GM12878 (cell line): ENCODE measurements around the gene ARHGAP26. TPM values are rescaled to one million over a fixed set of nuclear protein-coding genes. Genes with fewer than 3 reads are reported as not detected.

Source experiments
- ATAC-seq: fragments of 200-7000 bp; cut with Tn5 transposase; 3 replicates; pipeline ENCODE4 v1.9.1; 2020; ENCODE audit warnings: mild to moderate bottlenecking, moderate library complexity
- BruUV-seq: library from RNA; stranded (reverse); fragments of 400-500 nt; replicated peaks from 2 replicates; lab custom pipeline; 2021; lab: Mats Ljungman, UMichigan
- CTCF ChIA-PET: fragments of 300-600 bp; sonication (Branson Sonifier 250); formaldehyde crosslinking; extraction: SDS; loops from one replicate; lab custom pipeline; 2021; ENCODE audit warnings: inconsistent platforms; lab: Yijun Ruan, JAX
- POLR2A ChIA-PET: fragments of 350-600 bp; formaldehyde crosslinking; extraction: SDS; loops from one replicate; lab custom pipeline; 2021; ENCODE audit warnings: inconsistent platforms; lab: Charles Lee
- RAD21 ChIA-PET: fragments of 300-600 bp; sonication (Branson Sonifier 250); formaldehyde crosslinking; loops from one replicate; lab custom pipeline; 2023; ENCODE audit warnings: antibody characterized with exemption; ENCODE audit not compliant: unreplicated experiment; lab: Charles Lee
- SMC1A ChIA-PET: fragments of 300-600 bp; sonication (Branson Sonifier 250); formaldehyde crosslinking; loops from one replicate; lab custom pipeline; 2023; ENCODE audit not compliant: unreplicated experiment, uncharacterized antibody; lab: Charles Lee
- DNase-seq: peaks from one replicate; pipeline ENCODE4 v3.0.0-alpha.2; 2011; ENCODE audit warnings: low read depth, low spot score
- FAIRE-seq: peaks from 3 replicates; lab custom pipeline; 2011; peaks lifted over from hg19 to GRCh38; lab: Jason Lieb, UNC
- H2AFZ ChIP-seq: 2 replicates; pipeline ENCODE4 v1.6.0; 2011; ENCODE audit warnings: low read depth, low read length, control low read depth; ENCODE audit not compliant: control insufficient read depth
- H3K27ac ChIP-seq: 2 replicates; pipeline ENCODE4 v1.5.1; 2011; ENCODE audit warnings: control low read depth; ENCODE audit not compliant: control insufficient read depth, insufficient read depth
- H3K27me3 ChIP-seq, 2 experiments: replicated peaks in 1 of 2; 2 replicates each; pipeline versions ENCODE4 v1.6.0 to v1.6.1; 2011; ENCODE audit warnings: low read length in 1 of 2; ENCODE audit not compliant: control insufficient read depth in 2 of 2, insufficient read depth in 2 of 2
- H3K36me3 ChIP-seq, 2 experiments: 2 replicates each; pipeline ENCODE4 v1.5.1; 2011; ENCODE audit warnings: low read length in 1 of 2; ENCODE audit not compliant: control insufficient read depth in 2 of 2, insufficient read depth in 2 of 2
- H3K4me1 ChIP-seq: 2 replicates; pipeline ENCODE4 v1.6.1; 2011; ENCODE audit warnings: mild to moderate bottlenecking, low read length, moderate library complexity, mixed read lengths; ENCODE audit not compliant: control insufficient read depth, insufficient read depth
- H3K4me2 ChIP-seq: 2 replicates; pipeline ENCODE4 v1.6.0; 2011; ENCODE audit warnings: control low read depth; ENCODE audit not compliant: control insufficient read depth, insufficient read depth
- H3K4me3 ChIP-seq: fragments of 200-600 bp; sonication (generic); 2 replicates; pipeline ENCODE4 v1.5.1; 2016
- H3K79me2 ChIP-seq: 2 replicates; pipeline ENCODE4 v1.6.0; 2011; ENCODE audit warnings: low read length; ENCODE audit not compliant: control insufficient read depth, insufficient read depth
- H3K9ac ChIP-seq: 2 replicates; pipeline ENCODE4 v1.8.0; 2011; ENCODE audit warnings: low read length, control low read depth, mixed read lengths; ENCODE audit not compliant: control insufficient read depth, insufficient read depth
- H3K9me3 ChIP-seq: replicated peaks from 3 replicates; pipeline ENCODE4 v1.5.1; 2011; ENCODE audit warnings: mild to moderate bottlenecking, low read length; ENCODE audit not compliant: control insufficient read depth, insufficient read depth
- H4K20me1 ChIP-seq: 2 replicates; pipeline ENCODE4 v1.6.0; 2011; ENCODE audit not compliant: control insufficient read depth, insufficient read depth
- BACH1 ChIP-seq: fragments of 450-650 bp; IDR thresholded peaks from 2 replicates; pipeline ENCODE4 v1.6.1; 2017; ENCODE audit warnings: mild to moderate bottlenecking, borderline replicate concordance
- BCL11A ChIP-seq: IDR thresholded peaks from 2 replicates; pipeline ENCODE4 v1.6.1; 2011; ENCODE audit warnings: low read depth, low read length
- BCL3 ChIP-seq: IDR thresholded peaks from 2 replicates; pipeline ENCODE4 v1.6.1; 2011; ENCODE audit warnings: borderline replicate concordance, low read depth, mild to moderate bottlenecking, moderate library complexity, low read length; ENCODE audit not compliant: insufficient read depth, poor library complexity, severe bottlenecking
- CEBPZ ChIP-seq: fragments of 150-350 bp; IDR thresholded peaks from 2 replicates; pipeline ENCODE4 v1.6.1; 2016; ENCODE audit warnings: low read depth, low read length
- EED ChIP-seq: sonication (generic); IDR thresholded peaks from 2 replicates; pipeline ENCODE4 v1.6.1; 2016; ENCODE audit warnings: antibody characterized with exemption, low read depth
- FOS ChIP-seq: IDR thresholded peaks from 3 replicates; pipeline ENCODE4 v1.6.1; 2011; ENCODE audit warnings: borderline replicate concordance; ENCODE audit not compliant: insufficient read length; ENCODE audit errors: extremely low read depth
- ZBED1 ChIP-seq: IDR thresholded peaks from 2 replicates; pipeline ENCODE4 v1.6.1; 2016; ENCODE audit warnings: borderline replicate concordance
- ZNF274 ChIP-seq: IDR thresholded peaks from one replicate; pipeline ENCODE4 v1.8.0; 2011; ENCODE audit not compliant: insufficient read length, insufficient read depth
- WGBS: methylation state at CpG from one replicate; pipeline ENCODE4 v1.1.6; 2016; ENCODE audit warnings: low lambda C conversion rate; ENCODE audit not compliant: insufficient replicate concordance, insufficient coverage; ENCODE audit errors: missing lambda C conversion rate; 5-methylcytosine and 5-hydroxymethylcytosine counted together
- in situ Hi-C: fragments of 300-500 bp; cut with MboI; formaldehyde crosslinking; loops from 9 replicates; pipeline ENCODE4 v1.14.3; 2018; ENCODE audit warnings: mixed read lengths
- intact Hi-C: fragments of 100-400 bp; cut with micrococcal nuclease; formaldehyde crosslinking; loops from one replicate; pipeline ENCODE4 v1.14.2; 2022; ENCODE audit not compliant: unreplicated experiment
- polyA plus RNA-seq, 11 experiments: library from polyadenylated mRNA; depleted of rRNA in 4 of 11; unstranded in 6 of 11; stranded (reverse) in 5 of 11; fragments of >200 nt; fragmentation: Nextera tagmentation in 4 of 11; fragmentation: Illumina TruSeq in 1 of 11; extraction: Ambion mirVana in 4 of 11; extraction: Trizol in 1 of 11; gene quantifications; 1 replicate in 1 of 11; 2 replicates in 10 of 11; pipeline versions ENCODE4 v1.2.1 to v1.2.3, GENCODE V29; 2011 to 2016; ENCODE audit warnings: inconsistent platforms in 2 of 11, missing spikeins in 2 of 11, low read depth in 1 of 11
- total RNA-seq, 4 experiments: library from RNA; depleted of rRNA in 3 of 4; stranded (reverse); fragments of >200 nt in 3 of 4; fragmentation: Illumina TruSeq in 1 of 4; extraction: Trizol in 1 of 4; gene quantifications; 2 replicates each; pipeline versions ENCODE4 v1.2.1 to v1.2.3, GENCODE V29; 2013 to 2021

Gene ARHGAP26
- total and polyA plus RNA-seq, 10 of the 15 experiments (the other 5 are each of a cell fraction or from before 2014, with no cell fraction given) = 9.4 to 41.5 (median 19.3) TPM

GRCh38 chr5:143231416-143231815 is 461.2 kb downstream of the ARHGAP26 start:
- Histone ChIP-seq H3K4me3 (no peak overlapping the region), H3K27ac (peak overlapping the region; percentile 90), H3K36me3 (no peaks in the 10 kb centered on the region), H3K9ac (no peak overlapping the region), H3K27me3 (no peaks in the 10 kb centered on the region), H3K9me3 (no peaks in the 10 kb centered on the region; the same call in 2 of the 3 replicates), H2AFZ (no peak overlapping the region; the same call in 1 of the 2 replicates), H4K20me1 (no peaks in the 10 kb centered on the region), H3K79me2 (peaks cover 1% of the 10 kb centered on the region; the same call in 1 of the 2 replicates), H3K4me2 (no peak overlapping the region), H3K4me1 (peaks cover 29% of the 10 kb centered on the region)
- CTCF ChIA-PET = interaction anchor here (0.5 to 7.9 kb wide), 10 partner anchors 9 to 229 kb away, joined by 3 to 77 read pairs (median 5); no protein-coding TSS in a partner anchor
- TF ChIP-seq EED (peak; percentile 39; the same call in 1 of the 2 replicates), BCL11A (no peak), ZBED1 (0 out of 2 replicates have a peak, but pooled peaks have one; percentile 25), FOS (no peak), BCL3 (peak; percentile 59), BACH1 (0 out of 2 replicates have a peak, but pooled peaks have one; percentile 11), ZNF274 (no peak), CEBPZ (no peak)
- POLR2A ChIA-PET = interaction anchor here (0.5 to 9.0 kb wide), 13 partner anchors 12 to 1597 kb away, joined by 3 to 114 read pairs (median 7); no protein-coding TSS in a partner anchor
- WGBS = 54% methylated on average over 3 of the region's 3 CpGs
- ATAC-seq (no peak), DNase-seq (no peak), FAIRE-seq (no peak)
- in situ Hi-C loops = no loop called here
- RAD21 ChIA-PET = interaction anchor here (0.7 to 18.1 kb wide), 18 partner anchors 12 to 597 kb away, joined by 3 to 482 read pairs (median 11); partner anchors contain the start of gene NR3C1
- intact Hi-C loops = loop anchor here (5.0 to 10.0 kb wide), 4 partner anchors 41 to 733 kb away; partner anchors contain the start of gene NR3C1
- no TSS peak for BruUV-seq
- SMC1A ChIA-PET = interaction anchor here (0.5 to 19.2 kb wide), 23 partner anchors 12 to 505 kb away, joined by 3 to 423 read pairs (median 4); no protein-coding TSS in a partner anchor
